ENCODE data around the gene MED17.
"Not testable (repeated sequence)": the region's sequence is repeated elsewhere in the genome, so short reads cannot be mapped to it uniquely, and the experiment has no call there.

Gene MED17

GRCh38 chr11:93741882-93742226, 42.2 kb upstream of the MED17 start:
- no peaks in the 10 kb centered on the region for H3K27me3 ChIP-seq (ENCODE audit: low read depth, low read length)
- peaks cover 22 to 28% of the 10 kb centered on the region in 2 donors for H3K36me3 ChIP-seq (ENCODE audit: control insufficient read depth in 1 of 2, insufficient read depth in 2 of 2, low read length in 2 of 2)
- H3K27ac ChIP-seq (ENCODE audit: low read length): peak overlapping the region; percentile 99
- H3K4me3 ChIP-seq (ENCODE audit: low read depth in 1 of 2, low read length in 2 of 2): peak overlapping the region; percentile 88 to 99
- H3K4me1 ChIP-seq (ENCODE audit: control insufficient read depth in 1 of 2, insufficient read depth in 2 of 2, low read length in 2 of 2): peaks cover 12 to 29% of the 10 kb centered on the region in 2 donors
- no peaks in the 10 kb centered on the region for H3K9me3 ChIP-seq (ENCODE audit: control insufficient read depth in 1 of 2, low read length in 2 of 2)

DNA sequence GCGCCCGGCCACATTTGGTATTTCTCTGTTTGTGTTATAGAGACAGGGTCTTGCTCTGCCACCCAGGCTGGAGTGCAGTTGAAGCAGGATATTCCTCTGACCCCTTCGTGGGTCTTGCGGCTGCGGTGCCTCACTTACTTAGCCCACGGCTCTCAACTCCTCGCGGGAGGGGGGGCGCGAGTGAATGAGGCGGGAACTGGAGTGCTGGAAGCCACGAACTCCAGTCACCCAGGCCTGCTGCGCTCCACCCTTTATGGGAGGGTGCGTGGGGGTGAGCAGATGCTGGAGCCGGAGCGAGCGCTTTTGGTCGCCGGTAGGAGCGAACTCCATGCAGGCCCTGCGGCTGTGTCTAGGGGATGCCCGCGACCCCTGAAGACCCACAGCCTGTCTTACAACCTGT, 40.8 kb upstream of the MED17 start:
- Histone ChIP-seq H3K36me3 (ENCODE audit: control insufficient read depth in 1 of 2, insufficient read depth in 2 of 2, low read length in 2 of 2) (peaks cover 8 to 14% of the 10 kb centered on the region in 2 donors), H3K4me3 (ENCODE audit: low read depth in 1 of 2, low read length in 2 of 2) (no peak overlapping the region), H3K27me3 (ENCODE audit: low read depth, low read length) (no peaks in the 10 kb centered on the region), H3K4me1 (ENCODE audit: control insufficient read depth in 1 of 2, insufficient read depth in 2 of 2, low read length in 2 of 2) (peaks cover 9 to 24% of the 10 kb centered on the region in 2 donors), H3K9me3 (ENCODE audit: control insufficient read depth in 1 of 2, low read length in 2 of 2) (no peaks in the 10 kb centered on the region), H3K27ac (ENCODE audit: low read length) (no peak overlapping the region)

DNA sequence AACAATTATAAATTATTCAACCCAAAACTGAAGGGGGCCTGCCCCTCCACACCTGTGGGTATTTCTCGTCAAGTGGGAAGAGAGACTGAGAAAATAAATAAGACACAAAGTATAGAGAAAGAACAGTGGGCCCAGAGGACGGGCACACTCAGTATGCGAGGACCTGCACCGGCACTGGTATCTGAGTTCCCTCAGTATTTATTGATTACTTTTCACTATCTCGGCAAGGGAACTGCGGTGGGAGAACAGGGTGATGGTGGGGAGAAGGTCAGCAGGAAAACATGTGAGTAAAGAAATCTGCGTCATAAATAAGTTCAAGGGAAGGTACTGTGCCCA, 39.4 kb upstream of the MED17 start:
- Histone ChIP-seq H3K27ac (ENCODE audit: low read length) (no peak overlapping the region), H3K9me3 (ENCODE audit: control insufficient read depth in 1 of 2, low read length in 2 of 2) (no peaks in the 10 kb centered on the region), H3K4me3 (ENCODE audit: low read depth in 1 of 2, low read length in 2 of 2) (no peak overlapping the region), H3K36me3 (ENCODE audit: control insufficient read depth in 1 of 2, insufficient read depth in 2 of 2, low read length in 2 of 2) (peaks cover 0 to 9% of the 10 kb centered on the region in 2 donors), H3K27me3 (ENCODE audit: low read depth, low read length) (no peaks in the 10 kb centered on the region), H3K4me1 (ENCODE audit: control insufficient read depth in 1 of 2, insufficient read depth in 2 of 2, low read length in 2 of 2) (peaks cover under 1 to 11% of the 10 kb centered on the region in 2 donors)

- H3K27me3 ChIP-seq (ENCODE audit: low read depth, low read length); H3K4me1 ChIP-seq (ENCODE audit: control insufficient read depth in 1 of 2, insufficient read depth in 2 of 2, low read length in 2 of 2); H3K27ac ChIP-seq (ENCODE audit: low read length); H3K4me3 ChIP-seq (ENCODE audit: low read depth in 1 of 2, low read length in 2 of 2); H3K36me3 ChIP-seq (ENCODE audit: control insufficient read depth in 1 of 2, insufficient read depth in 2 of 2, low read length in 2 of 2); H3K9me3 ChIP-seq (ENCODE audit: control insufficient read depth in 1 of 2, low read length in 2 of 2): not testable (repeated sequence)
These were observed 38.9 kb upstream of the MED17 start for GRCh38 chr11:93745005-93745755.

GRCh38 chr11:93746101-93746500, 38.0 kb upstream of the MED17 start:
- H3K4me1 ChIP-seq (ENCODE audit: control insufficient read depth in 1 of 2, insufficient read depth in 2 of 2, low read length in 2 of 2): peaks cover 0 to 4% of the 10 kb centered on the region in 2 donors

GRCh38 chr11:93747122-93747521, 37.0 kb upstream of the MED17 start:
- no peaks in the 10 kb centered on the region for H3K9me3 ChIP-seq (ENCODE audit: control insufficient read depth in 1 of 2, low read length in 2 of 2)
- no peak overlapping the region for H3K27ac ChIP-seq (ENCODE audit: low read length)
- H3K36me3 ChIP-seq (ENCODE audit: control insufficient read depth in 1 of 2, insufficient read depth in 2 of 2, low read length in 2 of 2): no peaks in the 10 kb centered on the region
- H3K27me3 ChIP-seq (ENCODE audit: low read depth, low read length): no peaks in the 10 kb centered on the region
- peaks cover 0 to 4% of the 10 kb centered on the region in 2 donors for H3K4me1 ChIP-seq (ENCODE audit: control insufficient read depth in 1 of 2, insufficient read depth in 2 of 2, low read length in 2 of 2)
- H3K4me3 ChIP-seq (ENCODE audit: low read depth in 1 of 2, low read length in 2 of 2): no peak overlapping the region

More at GRCh38 chr11:93746101-93746500, 38.0 kb upstream of the MED17 start:
- Histone ChIP-seq H3K4me3 (ENCODE audit: low read depth in 1 of 2, low read length in 2 of 2) (no peak overlapping the region), H3K27ac (ENCODE audit: low read length) (no peak overlapping the region), H3K27me3 (ENCODE audit: low read depth, low read length) (no peaks in the 10 kb centered on the region), H3K9me3 (ENCODE audit: control insufficient read depth in 1 of 2, low read length in 2 of 2) (no peaks in the 10 kb centered on the region), H3K36me3 (ENCODE audit: control insufficient read depth in 1 of 2, insufficient read depth in 2 of 2, low read length in 2 of 2) (peaks cover 0 to 4% of the 10 kb centered on the region in 2 donors)

DNA sequence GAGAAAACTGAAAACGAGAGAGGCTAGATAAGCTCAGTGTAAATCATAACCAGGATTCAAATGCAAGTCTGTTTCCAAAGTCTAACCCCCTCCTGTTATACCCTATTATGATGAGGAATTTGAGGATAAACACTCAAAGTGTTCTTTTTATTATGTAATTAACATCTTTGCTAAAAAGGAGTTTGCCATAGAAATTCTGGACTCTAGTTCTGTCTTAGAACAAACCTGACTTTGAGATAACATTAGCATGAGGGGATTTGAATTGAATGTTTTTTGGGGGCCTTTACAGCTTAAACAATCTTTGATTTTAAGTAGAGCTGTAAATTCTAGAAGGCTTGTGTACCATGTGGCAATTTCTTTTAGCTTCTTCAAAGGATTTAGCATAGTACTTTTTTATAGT, 33.1 kb upstream of the MED17 start:
- Histone ChIP-seq H3K27me3 (ENCODE audit: low read depth, low read length) (no peaks in the 10 kb centered on the region), H3K4me1 (ENCODE audit: control insufficient read depth in 1 of 2, insufficient read depth in 2 of 2, low read length in 2 of 2) (no peaks in the 10 kb centered on the region), H3K9me3 (ENCODE audit: control insufficient read depth in 1 of 2, low read length in 2 of 2) (no peaks in the 10 kb centered on the region), H3K4me3 (ENCODE audit: low read depth in 1 of 2, low read length in 2 of 2) (no peak overlapping the region), H3K27ac (ENCODE audit: low read length) (no peak overlapping the region), H3K36me3 (ENCODE audit: control insufficient read depth in 1 of 2, insufficient read depth in 2 of 2, low read length in 2 of 2) (peaks cover 6 to 18% of the 10 kb centered on the region in 2 donors)

DNA sequence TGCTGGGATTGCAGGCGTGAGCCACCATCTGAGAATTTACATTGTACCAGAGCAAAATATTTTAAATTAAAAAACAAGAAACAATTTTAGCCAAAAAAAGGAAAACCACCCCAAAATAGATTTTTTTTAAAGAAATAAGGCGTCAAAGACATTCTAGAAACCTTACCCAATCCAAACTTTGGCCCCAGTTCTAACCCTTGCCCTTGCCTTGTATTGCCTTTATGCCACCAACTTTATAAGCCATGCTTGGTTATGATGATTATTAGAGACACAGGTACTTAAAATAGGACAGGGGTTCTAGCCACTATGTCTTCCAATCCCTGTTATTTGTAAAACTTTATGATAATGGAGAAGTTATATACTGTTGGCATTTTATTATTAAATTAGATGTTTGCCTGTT, 30.8 kb upstream of the MED17 start:
- H3K27ac ChIP-seq (ENCODE audit: low read length): no peak overlapping the region
- H3K4me1 ChIP-seq (ENCODE audit: control insufficient read depth in 1 of 2, insufficient read depth in 2 of 2, low read length in 2 of 2): no peaks in the 10 kb centered on the region
- H3K4me3 ChIP-seq (ENCODE audit: low read depth in 1 of 2, low read length in 2 of 2): no peak overlapping the region
- H3K27me3 ChIP-seq (ENCODE audit: low read depth, low read length): no peaks in the 10 kb centered on the region
- H3K9me3 ChIP-seq (ENCODE audit: control insufficient read depth in 1 of 2, low read length in 2 of 2): no peaks in the 10 kb centered on the region
- H3K36me3 ChIP-seq (ENCODE audit: control insufficient read depth in 1 of 2, insufficient read depth in 2 of 2, low read length in 2 of 2): peaks cover 18 to 39% of the 10 kb centered on the region in 2 donors

DNA sequence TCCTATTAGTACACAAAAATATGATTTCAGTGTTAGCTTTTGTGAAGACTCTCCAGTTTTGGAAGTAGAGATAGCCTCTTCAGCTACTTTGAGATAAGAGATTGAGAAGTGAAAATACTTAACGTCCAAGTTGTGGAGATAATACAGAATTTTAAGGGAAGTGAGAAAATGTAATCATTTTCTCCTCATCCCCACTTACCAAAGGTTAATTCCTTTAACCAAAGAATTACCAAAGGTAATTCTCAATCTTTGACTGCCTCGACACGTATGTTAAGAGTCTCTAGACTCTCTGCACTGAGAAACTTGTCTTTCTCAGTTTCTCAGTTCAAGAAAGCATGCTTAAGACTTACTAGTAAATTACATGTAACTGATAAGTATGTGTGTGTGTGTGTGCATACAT, 27.3 kb upstream of the MED17 start:
- no peaks in the 10 kb centered on the region for H3K4me1 ChIP-seq (ENCODE audit: control insufficient read depth in 1 of 2, insufficient read depth in 2 of 2, low read length in 2 of 2)
- no peak overlapping the region for H3K27ac ChIP-seq (ENCODE audit: low read length)
- no peak overlapping the region for H3K4me3 ChIP-seq (ENCODE audit: low read depth in 1 of 2, low read length in 2 of 2)
- H3K36me3 ChIP-seq (ENCODE audit: control insufficient read depth in 1 of 2, insufficient read depth in 2 of 2, low read length in 2 of 2): peaks cover 29 to 69% of the 10 kb centered on the region in 2 donors
- no peaks in the 10 kb centered on the region for H3K9me3 ChIP-seq (ENCODE audit: control insufficient read depth in 1 of 2, low read length in 2 of 2)
- no peaks in the 10 kb centered on the region for H3K27me3 ChIP-seq (ENCODE audit: low read depth, low read length)

- H3K36me3 ChIP-seq (ENCODE audit: control insufficient read depth in 1 of 2, insufficient read depth in 2 of 2, low read length in 2 of 2): peaks cover 29 to 71% of the 10 kb centered on the region in 2 donors
These were observed 26.8 kb upstream of the MED17 start for GRCh38 chr11:93757301-93757700.

DNA sequence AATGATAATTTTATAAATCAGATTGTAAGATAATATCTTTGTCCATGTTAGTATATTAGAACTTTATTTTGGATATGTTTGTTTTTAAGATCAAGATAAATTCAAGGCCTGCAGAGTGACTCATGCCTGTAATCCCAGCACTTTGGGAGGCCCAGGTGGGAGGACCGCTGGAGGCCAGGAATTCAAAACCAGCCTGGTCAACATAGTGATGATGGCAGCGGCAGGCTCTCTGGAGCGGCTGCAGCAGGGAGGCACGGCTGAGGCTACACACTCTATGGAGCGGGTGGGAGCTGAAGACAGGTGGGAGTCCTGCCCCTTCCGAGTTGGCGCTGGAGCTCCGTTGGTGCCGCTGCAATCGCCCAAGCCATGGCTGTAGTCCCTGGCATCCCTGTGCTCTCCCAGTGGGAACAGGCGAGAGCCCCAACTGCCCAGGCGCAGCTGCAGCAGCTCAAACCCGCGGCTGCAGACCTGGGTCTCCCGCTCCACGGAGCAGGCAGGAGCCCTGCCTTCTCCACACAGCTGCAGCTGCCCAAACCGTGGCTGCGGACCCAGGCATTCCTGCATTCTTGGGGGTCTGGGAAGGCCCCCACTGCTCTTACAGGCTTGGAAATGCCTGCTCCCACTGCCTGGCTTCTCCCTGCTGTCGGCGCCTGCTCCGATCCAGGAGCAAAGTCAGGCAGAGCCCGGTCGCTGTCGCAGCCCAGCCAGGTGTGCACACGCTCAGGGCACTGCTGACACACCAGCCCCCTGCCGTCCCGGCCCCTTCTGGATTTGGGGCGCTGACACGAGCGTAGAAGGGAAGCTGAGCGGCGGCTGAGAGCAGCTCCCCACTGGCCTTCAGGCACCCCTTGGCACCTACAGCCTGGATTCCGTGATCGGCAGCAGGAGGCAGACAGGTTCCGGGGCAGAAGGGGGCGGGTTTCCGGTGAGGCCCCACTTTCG, 25.9 kb upstream of the MED17 start:
- Histone ChIP-seq H3K27me3 (ENCODE audit: low read depth, low read length) (no peaks in the 10 kb centered on the region), H3K27ac (ENCODE audit: low read length) (no peak overlapping the region), H3K4me3 (ENCODE audit: low read depth in 1 of 2, low read length in 2 of 2) (no peak overlapping the region), H3K9me3 (ENCODE audit: control insufficient read depth in 1 of 2, low read length in 2 of 2) (no peaks in the 10 kb centered on the region), H3K36me3 (ENCODE audit: control insufficient read depth in 1 of 2, insufficient read depth in 2 of 2, low read length in 2 of 2) (peaks cover 31 to 77% of the 10 kb centered on the region in 2 donors), H3K4me1 (ENCODE audit: control insufficient read depth in 1 of 2, insufficient read depth in 2 of 2, low read length in 2 of 2) (no peaks in the 10 kb centered on the region)

More at GRCh38 chr11:93757301-93757700, 26.8 kb upstream of the MED17 start:
- no peak overlapping the region for H3K4me3 ChIP-seq (ENCODE audit: low read depth in 1 of 2, low read length in 2 of 2)
- H3K4me1 ChIP-seq (ENCODE audit: control insufficient read depth in 1 of 2, insufficient read depth in 2 of 2, low read length in 2 of 2): no peaks in the 10 kb centered on the region
- no peaks in the 10 kb centered on the region for H3K9me3 ChIP-seq (ENCODE audit: control insufficient read depth in 1 of 2, low read length in 2 of 2)
- no peaks in the 10 kb centered on the region for H3K27me3 ChIP-seq (ENCODE audit: low read depth, low read length)
- no peak overlapping the region for H3K27ac ChIP-seq (ENCODE audit: low read length)

All from muscle layer of duodenum (tissue), 2 donors.